Glutamatergic neuron (in vitro differentiated cells): ENCODE results near the gene MYADM. TPM values are rescaled to one million over a fixed set of nuclear protein-coding genes. Genes with fewer than 3 reads are reported as not detected.
A peak's percentile ranks its signal among the peaks of the same experiment; 100 is the strongest.

ENCODE experiments used
- DNase-seq: peaks from one replicate; pipeline ENCODE4 v3.0.0; 2022
- H3K27ac Mint-ChIP-seq: one replicate; pipeline ENCODE4 v1.8.0; 2020; ENCODE audit warnings: mild to moderate bottlenecking, mixed read lengths, inconsistent platforms; ENCODE audit not compliant: unreplicated experiment
- H3K27me3 Mint-ChIP-seq: one replicate; pipeline ENCODE4 v1.8.0; 2020; ENCODE audit warnings: mild to moderate bottlenecking, moderate library complexity, mixed read lengths, inconsistent platforms; ENCODE audit not compliant: unreplicated experiment
- H3K36me3 Mint-ChIP-seq: one replicate; pipeline ENCODE4 v1.8.0; 2020; ENCODE audit warnings: mild to moderate bottlenecking, mixed read lengths, inconsistent platforms; ENCODE audit not compliant: unreplicated experiment
- H3K4me1 Mint-ChIP-seq: one replicate; pipeline ENCODE4 v1.8.0; 2020; ENCODE audit warnings: mild to moderate bottlenecking, low read depth, mixed read lengths, inconsistent platforms; ENCODE audit not compliant: unreplicated experiment
- H3K4me3 Mint-ChIP-seq: one replicate; pipeline ENCODE4 v1.8.0; 2020; ENCODE audit warnings: mild to moderate bottlenecking, mixed read lengths, inconsistent platforms; ENCODE audit not compliant: unreplicated experiment
- H3K9me3 Mint-ChIP-seq: one replicate; pipeline ENCODE4 v1.8.0; 2020; ENCODE audit warnings: mild to moderate bottlenecking, moderate library complexity, mixed read lengths, inconsistent platforms; ENCODE audit not compliant: unreplicated experiment
- total RNA-seq: library from RNA; stranded (reverse); fragmentation: NEBNext Ultra II Directional; extraction: Animal tissue kit (Norgen Biotek cat#: 25700); gene quantifications from one replicate; pipeline ENCODE4 v1.2.1, GENCODE V29; 2021; ENCODE audit not compliant: unreplicated experiment
- TF ChIP-seq, protein P1 (sequence below): fragments of 200-600 bp; sonication (generic); IDR thresholded peaks from one replicate; pipeline ENCODE4 v1.5.0; 2021; ENCODE audit not compliant: partially characterized antibody, unreplicated experiment

MYADM gene
- total RNA-seq, 1 donor from 2014 or later = 61.5 TPM

DNA sequence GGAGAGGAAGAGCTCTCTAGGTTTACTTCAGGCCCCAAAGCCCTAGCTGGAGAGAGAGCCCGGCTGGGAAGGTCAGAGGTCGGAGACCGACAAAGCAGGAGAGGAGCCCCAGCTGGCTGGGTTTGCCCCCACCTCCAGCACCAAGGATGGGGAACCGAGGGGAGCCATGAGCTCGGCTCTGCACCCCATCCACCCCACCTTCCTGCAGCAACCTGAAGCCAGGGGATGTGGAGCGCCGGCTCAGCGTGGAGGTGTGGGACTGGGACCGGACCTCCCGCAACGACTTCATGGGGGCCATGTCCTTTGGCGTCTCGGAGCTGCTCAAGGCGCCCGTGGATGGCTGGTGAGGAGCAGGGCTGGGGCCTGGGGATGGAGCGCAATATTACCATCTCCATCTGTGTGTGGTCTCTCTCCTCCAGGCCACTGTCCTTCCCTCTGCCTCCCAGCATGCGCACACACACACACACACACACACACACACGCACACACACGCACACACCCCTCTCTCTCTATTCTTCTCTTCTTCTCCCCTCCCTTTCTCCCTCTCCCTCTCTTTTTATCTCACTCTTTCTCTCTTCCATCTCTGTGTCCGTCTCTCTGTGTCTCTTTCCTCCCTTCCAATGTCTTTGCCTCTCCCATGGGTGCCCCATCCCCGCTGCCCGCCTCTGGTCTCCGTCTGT lies 24.8 kb downstream of the MYADM start:
- Mint-ChIP-seq H3K4me3 (peak overlapping the region; percentile 56), H3K27ac (no peak overlapping the region), H3K9me3 (peaks cover 3% of the 10 kb centered on the region), H3K27me3 (peaks cover 4% of the 10 kb centered on the region), H3K4me1 (peaks cover 9% of the 10 kb centered on the region), H3K36me3 (peaks cover 7% of the 10 kb centered on the region)
- TF ChIP-seq, protein P1, sequence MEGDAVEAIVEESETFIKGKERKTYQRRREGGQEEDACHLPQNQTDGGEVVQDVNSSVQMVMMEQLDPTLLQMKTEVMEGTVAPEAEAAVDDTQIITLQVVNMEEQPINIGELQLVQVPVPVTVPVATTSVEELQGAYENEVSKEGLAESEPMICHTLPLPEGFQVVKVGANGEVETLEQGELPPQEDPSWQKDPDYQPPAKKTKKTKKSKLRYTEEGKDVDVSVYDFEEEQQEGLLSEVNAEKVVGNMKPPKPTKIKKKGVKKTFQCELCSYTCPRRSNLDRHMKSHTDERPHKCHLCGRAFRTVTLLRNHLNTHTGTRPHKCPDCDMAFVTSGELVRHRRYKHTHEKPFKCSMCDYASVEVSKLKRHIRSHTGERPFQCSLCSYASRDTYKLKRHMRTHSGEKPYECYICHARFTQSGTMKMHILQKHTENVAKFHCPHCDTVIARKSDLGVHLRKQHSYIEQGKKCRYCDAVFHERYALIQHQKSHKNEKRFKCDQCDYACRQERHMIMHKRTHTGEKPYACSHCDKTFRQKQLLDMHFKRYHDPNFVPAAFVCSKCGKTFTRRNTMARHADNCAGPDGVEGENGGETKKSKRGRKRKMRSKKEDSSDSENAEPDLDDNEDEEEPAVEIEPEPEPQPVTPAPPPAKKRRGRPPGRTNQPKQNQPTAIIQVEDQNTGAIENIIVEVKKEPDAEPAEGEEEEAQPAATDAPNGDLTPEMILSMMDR = no peak
- DNase-seq = peak; percentile 27

DNA sequence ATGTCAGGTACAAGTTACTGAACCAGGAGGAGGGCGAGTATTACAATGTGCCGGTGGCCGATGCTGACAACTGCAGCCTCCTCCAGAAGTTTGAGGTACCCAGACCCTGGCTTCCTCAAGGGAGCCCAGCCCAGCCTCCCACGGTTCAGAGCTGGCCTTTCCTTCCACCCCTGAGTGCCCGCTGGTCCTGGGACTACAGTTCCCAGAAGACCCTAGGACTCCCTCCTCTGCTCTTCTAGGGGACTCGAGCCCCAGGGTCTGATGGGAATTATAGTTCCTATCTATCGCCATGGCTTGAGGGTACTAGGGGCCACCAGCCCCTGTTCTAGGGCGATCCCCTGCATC lies 25.3 kb downstream of the MYADM start:
- TF ChIP-seq, protein P1 = no peak
- peak; percentile 53 for DNase-seq
- peaks cover 10% of the 10 kb centered on the region for H3K4me1 Mint-ChIP-seq
- no peak overlapping the region for H3K4me3 Mint-ChIP-seq
- H3K36me3 Mint-ChIP-seq = peaks cover 7% of the 10 kb centered on the region
- peaks cover 3% of the 10 kb centered on the region for H3K9me3 Mint-ChIP-seq
- no peak overlapping the region for H3K27ac Mint-ChIP-seq
- peaks cover 4% of the 10 kb centered on the region for H3K27me3 Mint-ChIP-seq

GRCh38 chr19:53894707-53895106 lies 27.0 kb downstream of the MYADM start:
- DNase-seq = no peak
- peaks cover 2% of the 10 kb centered on the region for H3K27me3 Mint-ChIP-seq
- H3K4me1 Mint-ChIP-seq = peaks cover 10% of the 10 kb centered on the region
- peaks cover 7% of the 10 kb centered on the region for H3K36me3 Mint-ChIP-seq
- H3K4me3 Mint-ChIP-seq = peak overlapping the region; percentile 18
- peak overlapping the region; percentile 31 for H3K27ac Mint-ChIP-seq
- TF ChIP-seq, protein P1 = no peak
- H3K9me3 Mint-ChIP-seq = peaks cover 3% of the 10 kb centered on the region

DNA sequence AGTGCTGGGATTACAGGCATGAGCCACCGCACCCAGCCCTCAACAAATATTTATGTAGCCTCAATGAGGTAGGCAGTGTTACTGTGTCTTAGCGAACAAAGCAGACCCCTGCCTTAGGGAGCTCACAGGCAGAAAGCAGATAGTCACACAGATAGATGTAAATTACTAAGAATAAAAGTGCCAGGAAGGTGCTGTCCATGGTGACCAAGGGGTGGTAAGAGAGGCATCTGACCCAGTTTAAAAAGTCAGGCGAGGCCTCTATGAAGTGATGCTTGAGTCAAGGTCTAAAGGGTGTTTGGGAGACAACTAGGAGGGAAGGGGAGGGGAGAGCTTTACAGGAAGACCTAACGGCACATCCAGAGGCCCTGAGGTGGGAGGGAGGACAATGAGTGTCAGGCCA lies 29.0 kb downstream of the MYADM start:
- peak overlapping the region; percentile 50 for H3K4me3 Mint-ChIP-seq
- peaks cover 5% of the 10 kb centered on the region for H3K36me3 Mint-ChIP-seq
- TF ChIP-seq, protein P1 = no peak
- H3K9me3 Mint-ChIP-seq = peaks cover 3% of the 10 kb centered on the region
- H3K4me1 Mint-ChIP-seq = peaks cover 10% of the 10 kb centered on the region
- no peak overlapping the region for H3K27ac Mint-ChIP-seq
- DNase-seq = no peak
- H3K27me3 Mint-ChIP-seq = no peaks in the 10 kb centered on the region

DNA sequence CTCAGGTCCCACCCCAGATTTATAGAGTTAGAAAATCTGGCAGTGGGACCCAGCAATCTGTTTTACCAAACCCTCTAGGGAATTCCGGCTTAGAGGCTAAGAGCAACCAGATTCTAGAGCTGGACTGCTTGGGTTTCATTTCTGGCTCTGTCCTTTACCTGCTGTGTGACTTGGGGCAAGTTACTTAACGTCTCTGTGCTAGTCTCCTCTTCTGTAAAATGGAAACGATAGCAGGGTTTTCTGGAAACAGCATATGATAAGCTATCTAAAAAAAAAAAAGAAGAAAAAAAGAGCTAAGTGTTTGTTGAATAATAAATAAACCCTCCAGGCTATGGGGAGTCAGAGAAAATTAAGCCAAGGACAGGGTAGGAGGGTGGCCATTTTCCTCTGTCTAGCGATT lies 29.8 kb downstream of the MYADM start:
- H3K36me3 Mint-ChIP-seq = no peaks in the 10 kb centered on the region
- H3K27me3 Mint-ChIP-seq = no peaks in the 10 kb centered on the region
- peaks cover 7% of the 10 kb centered on the region for H3K4me1 Mint-ChIP-seq
- no peak overlapping the region for H3K27ac Mint-ChIP-seq
- H3K9me3 Mint-ChIP-seq = no peaks in the 10 kb centered on the region
- no peak overlapping the region for H3K4me3 Mint-ChIP-seq
- TF ChIP-seq, protein P1 = no peak
- no peak for DNase-seq
